IPS DF 4.7 (cell line): Measurements from ENCODE around the gene RPS17.

Experiments used
- DNase-seq: peaks from one replicate; pipeline ENCODE4 v3.0.0-alpha.2; 2013; ENCODE audit warnings: low spot score; ENCODE audit errors: extremely low read depth

Gene RPS17

GRCh38 chr15:82540055-82540983 is at the start of gene RPS17:
TSS of gene RPS17 (minus strand) at chr15:82540457. CDS start at chr15:82540428, 29 bp downstream.
- DNase-seq = no peak

- no peak for DNase-seq
Observed at GRCh38 chr15:82587805-82588204, 47.5 kb upstream of the RPS17 start.

- no peak for DNase-seq
Observed at GRCh38 chr15:82585072-82585471, 44.8 kb upstream of the RPS17 start.

- DNase-seq = no peak
Observed at GRCh38 chr15:82580713-82581112, 40.5 kb upstream of the RPS17 start.

GRCh38 chr15:82575335-82575734 is 35.1 kb upstream of the RPS17 start:
- DNase-seq = no peak

- DNase-seq = no peak
Observed at GRCh38 chr15:82572986-82573385, 32.7 kb upstream of the RPS17 start.

GRCh38 chr15:82572311-82572710 is 32.1 kb upstream of the RPS17 start:
- DNase-seq = no peak

- no peak for DNase-seq
Observed at GRCh38 chr15:82571722-82572222, 31.5 kb upstream of the RPS17 start.

GRCh38 chr15:82570721-82571508 is 30.7 kb upstream of the RPS17 start:
- DNase-seq = no peak

GRCh38 chr15:82569834-82570233 is 29.6 kb upstream of the RPS17 start:
- no peak for DNase-seq

GRCh38 chr15:82568986-82569385 is 28.7 kb upstream of the RPS17 start:
- no peak for DNase-seq

- no peak for DNase-seq
Observed at GRCh38 chr15:82567661-82568060, 27.4 kb upstream of the RPS17 start.

- no peak for DNase-seq
Observed at GRCh38 chr15:82566690-82567089, 26.4 kb upstream of the RPS17 start.

GRCh38 chr15:82558502-82558901 is 18.2 kb upstream of the RPS17 start:
- DNase-seq = no peak

GRCh38 chr15:82556315-82557035 is 16.2 kb upstream of the RPS17 start:
- no peak for DNase-seq

- DNase-seq = no peak
Observed at GRCh38 chr15:82554849-82555248, 14.6 kb upstream of the RPS17 start.

- no peak for DNase-seq
Observed at GRCh38 chr15:82554351-82554750, 14.1 kb upstream of the RPS17 start.

- no peak for DNase-seq
Observed at GRCh38 chr15:82553846-82554245, 13.6 kb upstream of the RPS17 start.

- DNase-seq = no peak
Observed at GRCh38 chr15:82552861-82553260, 12.6 kb upstream of the RPS17 start.

- no peak for DNase-seq
Observed at GRCh38 chr15:82551646-82552247, 11.5 kb upstream of the RPS17 start.

- no peak for DNase-seq
Observed at GRCh38 chr15:82549199-82549665, 9.0 kb upstream of the RPS17 start.
